WTC11 (cell line): ENCODE data around the gene C1QL4. TPM values are rescaled to one million over a fixed set of nuclear protein-coding genes. Genes with fewer than 3 reads are reported as not detected.

Experiments used
- ATAC-seq: fragments of 200-7000 bp; cut with Tn5 transposase; 2 replicates; pipeline ENCODE4 v1.10.0; 2021; ENCODE audit warnings: mild to moderate bottlenecking, moderate library complexity
- CTCF ChIA-PET: fragments of 300-600 bp; sonication (Branson Sonifier 250); formaldehyde crosslinking; loops from one replicate; lab custom pipeline; 2021; ENCODE audit warnings: antibody characterized with exemption; lab: Charles Lee
- POLR2A ChIA-PET: fragments of 350-600 bp; sonication (Branson Sonifier 250); formaldehyde crosslinking; loops from one replicate; lab custom pipeline; 2021; ENCODE audit warnings: antibody characterized with exemption; lab: Charles Lee
- DNase-seq: peaks from one replicate; pipeline ENCODE4 v3.0.0; 2021; ENCODE audit warnings: low spot score
- H3K27ac Mint-ChIP-seq: 2 replicates; pipeline ENCODE4 v1.8.0; 2021; ENCODE audit warnings: mixed read lengths
- H3K27me3 Mint-ChIP-seq: 2 replicates; pipeline ENCODE4 v1.8.0; 2021; ENCODE audit warnings: low read depth, mild to moderate bottlenecking, moderate library complexity, mixed read lengths
- H3K36me3 Mint-ChIP-seq: 2 replicates; pipeline ENCODE4 v1.8.0; 2021; ENCODE audit warnings: mixed read lengths
- H3K4me1 Mint-ChIP-seq: 2 replicates; pipeline ENCODE4 v1.8.0; 2022; ENCODE audit warnings: mixed read lengths
- H3K4me3 Mint-ChIP-seq: 2 replicates; pipeline ENCODE4 v1.8.0; 2021; ENCODE audit warnings: mild to moderate bottlenecking, moderate library complexity, mixed read lengths
- H3K9me3 Mint-ChIP-seq: 2 replicates; pipeline ENCODE4 v1.8.0; 2021; ENCODE audit warnings: mixed read lengths
- ETV6 ChIP-seq: sonication (generic); formaldehyde crosslinking; IDR thresholded peaks from 2 replicates; pipeline ENCODE4 v1.8.1; 2022; ENCODE audit warnings: mild to moderate bottlenecking, missing genetic modification reagents
- HMGA2 ChIP-seq: fragments of 250-450 bp; sonication (Bioruptor Pico); IDR thresholded peaks from 2 replicates; pipeline ENCODE4 v1.4.0; 2021; ENCODE audit warnings: mild to moderate bottlenecking, moderate library complexity
- NFATC4 ChIP-seq: fragments of 250-450 bp; sonication (Bioruptor Pico); IDR thresholded peaks from 2 replicates; pipeline ENCODE4 v1.9.0; 2021; ENCODE audit warnings: mild to moderate bottlenecking
- NR3C1 ChIP-seq: sonication (generic); formaldehyde crosslinking; conservative IDR thresholded peaks from 2 replicates; pipeline ENCODE4 v1.8.1; 2023; ENCODE audit warnings: low read depth, mild to moderate bottlenecking, missing genetic modification reagents
- RELA ChIP-seq: sonication (generic); formaldehyde crosslinking; IDR thresholded peaks from 2 replicates; pipeline ENCODE4 v1.8.1; 2022; ENCODE audit warnings: missing genetic modification reagents, mild to moderate bottlenecking, borderline replicate concordance
- SOX15 ChIP-seq: fragments of 250-450 bp; sonication (Bioruptor Pico); IDR thresholded peaks from 2 replicates; pipeline ENCODE4 v1.9.0; 2021; ENCODE audit warnings: mild to moderate bottlenecking
- total RNA-seq: library from RNA; stranded (reverse); gene quantifications from 3 replicates; pipeline ENCODE4 v1.2.3, GENCODE V29; 2021
- TF ChIP-seq, protein P1 (sequence below): fragments of 250-450 bp; sonication (Bioruptor Pico); IDR thresholded peaks from 2 replicates; pipeline ENCODE4 v1.8.0; 2021; ENCODE audit warnings: mild to moderate bottlenecking
- TF ChIP-seq, protein P2 (sequence below): fragments of 250-450 bp; sonication (Bioruptor Pico); conservative IDR thresholded peaks from 2 replicates; pipeline ENCODE4 v1.9.0; 2021; ENCODE audit warnings: mild to moderate bottlenecking
- TF ChIP-seq, protein P3 (sequence below): sonication (generic); formaldehyde crosslinking; IDR thresholded peaks from 2 replicates; pipeline ENCODE4 v1.8.1; 2023; ENCODE audit warnings: mild to moderate bottlenecking, missing genetic modification reagents, borderline replicate concordance
- TF ChIP-seq, protein P4 (sequence below): sonication (generic); formaldehyde crosslinking; IDR thresholded peaks from 2 replicates; pipeline ENCODE4 v1.8.1; 2023; ENCODE audit warnings: mild to moderate bottlenecking, missing genetic modification reagents, moderate library complexity
- TF ChIP-seq, protein P5 (sequence below): sonication (generic); formaldehyde crosslinking; IDR thresholded peaks from 2 replicates; pipeline ENCODE4 v1.8.1; 2023; ENCODE audit warnings: mild to moderate bottlenecking, missing genetic modification reagents
- TF ChIP-seq, protein P6 (sequence below): sonication (generic); formaldehyde crosslinking; IDR thresholded peaks from 2 replicates; pipeline ENCODE4 v1.8.0; 2023; ENCODE audit warnings: mild to moderate bottlenecking, missing genetic modification reagents
- TF ChIP-seq, protein P7 (sequence below): sonication (generic); formaldehyde crosslinking; IDR thresholded peaks from 2 replicates; pipeline ENCODE4 v1.8.1; 2022; ENCODE audit warnings: mild to moderate bottlenecking, moderate library complexity, missing genetic modification reagents

The C1QL4 gene
- total RNA-seq, 1 experiment from 2014 or later = 1.2 TPM

DNA sequence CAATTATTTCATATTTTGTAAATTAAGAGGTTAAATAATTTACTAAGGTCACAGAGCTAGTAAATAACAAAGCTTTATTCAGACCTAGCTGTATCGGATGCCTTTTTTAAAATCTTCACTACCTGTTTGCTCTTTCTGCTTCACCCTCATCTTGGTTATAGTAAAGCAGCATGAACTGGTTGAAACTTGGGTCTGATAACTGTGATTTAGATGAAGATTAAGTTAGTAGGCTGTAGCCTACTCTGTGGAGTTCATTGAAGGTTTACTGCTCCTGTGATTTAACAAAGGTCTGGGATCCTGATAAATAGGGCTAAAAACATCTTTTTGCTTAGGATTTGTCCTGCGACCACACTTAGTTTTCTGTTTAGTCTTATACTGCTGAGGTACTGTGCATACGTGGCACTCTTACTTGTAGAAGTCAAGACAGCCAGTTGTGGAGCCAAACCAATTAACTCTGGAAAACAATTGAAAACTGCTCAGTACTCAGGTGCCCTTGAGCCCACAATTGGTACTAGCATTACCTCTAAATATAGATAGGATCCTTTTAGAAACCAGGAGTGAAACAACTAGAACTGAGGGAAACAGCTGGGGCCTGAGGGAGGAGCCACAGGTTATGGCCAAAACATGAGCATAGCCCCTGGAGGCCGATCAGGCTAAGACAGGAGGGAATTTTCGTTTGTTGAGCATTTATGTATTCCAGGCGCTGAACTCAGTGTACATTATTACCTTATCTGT is 32.6 kb upstream of the C1QL4 start (continued):
- TF ChIP-seq, protein P1, sequence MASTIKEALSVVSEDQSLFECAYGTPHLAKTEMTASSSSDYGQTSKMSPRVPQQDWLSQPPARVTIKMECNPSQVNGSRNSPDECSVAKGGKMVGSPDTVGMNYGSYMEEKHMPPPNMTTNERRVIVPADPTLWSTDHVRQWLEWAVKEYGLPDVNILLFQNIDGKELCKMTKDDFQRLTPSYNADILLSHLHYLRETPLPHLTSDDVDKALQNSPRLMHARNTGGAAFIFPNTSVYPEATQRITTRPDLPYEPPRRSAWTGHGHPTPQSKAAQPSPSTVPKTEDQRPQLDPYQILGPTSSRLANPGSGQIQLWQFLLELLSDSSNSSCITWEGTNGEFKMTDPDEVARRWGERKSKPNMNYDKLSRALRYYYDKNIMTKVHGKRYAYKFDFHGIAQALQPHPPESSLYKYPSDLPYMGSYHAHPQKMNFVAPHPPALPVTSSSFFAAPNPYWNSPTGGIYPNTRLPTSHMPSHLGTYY (CRISPR knock-in tag) = no peak
- TF ChIP-seq, protein P2, sequence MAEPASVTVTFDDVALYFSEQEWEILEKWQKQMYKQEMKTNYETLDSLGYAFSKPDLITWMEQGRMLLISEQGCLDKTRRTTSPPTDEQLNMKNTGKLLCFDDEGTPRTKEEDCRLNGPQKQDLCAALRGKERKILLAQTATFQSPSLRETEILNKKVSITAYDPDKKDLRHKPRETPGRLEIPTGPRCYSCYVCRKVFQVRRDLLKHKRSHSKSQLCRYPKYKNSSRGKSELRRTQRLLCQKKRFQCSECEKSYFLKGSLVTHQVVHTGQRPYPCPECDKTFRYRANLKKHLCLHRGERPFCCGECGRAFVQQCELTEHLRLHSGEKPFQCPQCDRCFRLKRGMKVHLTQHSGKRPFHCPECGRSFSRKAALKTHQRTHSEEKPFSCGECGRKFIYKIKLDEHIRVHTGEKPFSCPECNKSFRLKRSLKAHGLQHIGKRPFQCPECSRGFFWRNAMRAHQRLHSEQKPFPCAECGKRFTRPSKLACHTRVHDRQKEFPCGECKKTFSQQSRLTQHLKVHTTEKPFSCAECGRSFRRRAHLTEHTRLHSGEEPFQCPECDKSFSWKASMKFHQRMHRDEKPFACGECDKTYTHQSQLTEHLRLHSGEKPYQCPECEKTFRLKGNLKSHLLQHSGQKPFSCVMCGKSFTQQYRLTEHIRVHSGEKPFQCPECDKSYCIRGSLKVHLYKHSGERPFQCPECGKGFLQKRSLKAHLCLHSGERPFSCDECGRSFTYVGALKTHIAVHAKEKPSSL (CRISPR knock-in tag) = no peak
- TF ChIP-seq, protein P3, sequence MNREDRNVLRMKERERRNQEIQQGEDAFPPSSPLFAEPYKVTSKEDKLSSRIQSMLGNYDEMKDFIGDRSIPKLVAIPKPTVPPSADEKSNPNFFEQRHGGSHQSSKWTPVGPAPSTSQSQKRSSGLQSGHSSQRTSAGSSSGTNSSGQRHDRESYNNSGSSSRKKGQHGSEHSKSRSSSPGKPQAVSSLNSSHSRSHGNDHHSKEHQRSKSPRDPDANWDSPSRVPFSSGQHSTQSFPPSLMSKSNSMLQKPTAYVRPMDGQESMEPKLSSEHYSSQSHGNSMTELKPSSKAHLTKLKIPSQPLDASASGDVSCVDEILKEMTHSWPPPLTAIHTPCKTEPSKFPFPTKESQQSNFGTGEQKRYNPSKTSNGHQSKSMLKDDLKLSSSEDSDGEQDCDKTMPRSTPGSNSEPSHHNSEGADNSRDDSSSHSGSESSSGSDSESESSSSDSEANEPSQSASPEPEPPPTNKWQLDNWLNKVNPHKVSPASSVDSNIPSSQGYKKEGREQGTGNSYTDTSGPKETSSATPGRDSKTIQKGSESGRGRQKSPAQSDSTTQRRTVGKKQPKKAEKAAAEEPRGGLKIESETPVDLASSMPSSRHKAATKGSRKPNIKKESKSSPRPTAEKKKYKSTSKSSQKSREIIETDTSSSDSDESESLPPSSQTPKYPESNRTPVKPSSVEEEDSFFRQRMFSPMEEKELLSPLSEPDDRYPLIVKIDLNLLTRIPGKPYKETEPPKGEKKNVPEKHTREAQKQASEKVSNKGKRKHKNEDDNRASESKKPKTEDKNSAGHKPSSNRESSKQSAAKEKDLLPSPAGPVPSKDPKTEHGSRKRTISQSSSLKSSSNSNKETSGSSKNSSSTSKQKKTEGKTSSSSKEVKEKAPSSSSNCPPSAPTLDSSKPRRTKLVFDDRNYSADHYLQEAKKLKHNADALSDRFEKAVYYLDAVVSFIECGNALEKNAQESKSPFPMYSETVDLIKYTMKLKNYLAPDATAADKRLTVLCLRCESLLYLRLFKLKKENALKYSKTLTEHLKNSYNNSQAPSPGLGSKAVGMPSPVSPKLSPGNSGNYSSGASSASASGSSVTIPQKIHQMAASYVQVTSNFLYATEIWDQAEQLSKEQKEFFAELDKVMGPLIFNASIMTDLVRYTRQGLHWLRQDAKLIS = no peak
- TF ChIP-seq, protein P4, sequence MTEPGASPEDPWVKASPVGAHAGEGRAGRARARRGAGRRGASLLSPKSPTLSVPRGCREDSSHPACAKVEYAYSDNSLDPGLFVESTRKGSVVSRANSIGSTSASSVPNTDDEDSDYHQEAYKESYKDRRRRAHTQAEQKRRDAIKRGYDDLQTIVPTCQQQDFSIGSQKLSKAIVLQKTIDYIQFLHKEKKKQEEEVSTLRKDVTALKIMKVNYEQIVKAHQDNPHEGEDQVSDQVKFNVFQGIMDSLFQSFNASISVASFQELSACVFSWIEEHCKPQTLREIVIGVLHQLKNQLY (CRISPR knock-in tag) = no peak
- TF ChIP-seq NR3C1 (CRISPR knock-in tag) (no peak), HMGA2 (CRISPR knock-in tag) (no peak), NFATC4 (no peak)
- TF ChIP-seq, protein P5, sequence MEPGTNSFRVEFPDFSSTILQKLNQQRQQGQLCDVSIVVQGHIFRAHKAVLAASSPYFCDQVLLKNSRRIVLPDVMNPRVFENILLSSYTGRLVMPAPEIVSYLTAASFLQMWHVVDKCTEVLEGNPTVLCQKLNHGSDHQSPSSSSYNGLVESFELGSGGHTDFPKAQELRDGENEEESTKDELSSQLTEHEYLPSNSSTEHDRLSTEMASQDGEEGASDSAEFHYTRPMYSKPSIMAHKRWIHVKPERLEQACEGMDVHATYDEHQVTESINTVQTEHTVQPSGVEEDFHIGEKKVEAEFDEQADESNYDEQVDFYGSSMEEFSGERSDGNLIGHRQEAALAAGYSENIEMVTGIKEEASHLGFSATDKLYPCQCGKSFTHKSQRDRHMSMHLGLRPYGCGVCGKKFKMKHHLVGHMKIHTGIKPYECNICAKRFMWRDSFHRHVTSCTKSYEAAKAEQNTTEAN (CRISPR knock-in tag) = no peak

DNA sequence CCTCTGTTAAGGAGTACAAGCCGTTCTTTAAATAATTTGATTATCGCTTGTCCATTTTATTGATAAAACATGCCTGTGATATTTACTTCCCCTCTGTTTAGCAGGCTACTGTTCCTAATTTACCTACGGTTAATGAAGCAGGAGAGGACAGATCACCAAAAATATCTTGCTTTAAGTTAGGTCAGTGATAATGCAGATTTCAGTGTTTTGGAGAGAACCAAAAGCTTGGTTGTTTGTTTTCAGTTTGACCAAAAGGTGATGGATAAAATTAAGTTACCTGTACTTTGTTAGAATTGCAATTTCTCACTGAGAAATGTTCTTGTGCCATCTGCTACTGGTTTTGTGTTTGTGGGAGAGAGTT is 31.2 kb upstream of the C1QL4 start:
- peaks cover 12% of the 10 kb centered on the region for H3K27me3 Mint-ChIP-seq
- no peak for ATAC-seq
- DNase-seq = no peak
- POLR2A ChIA-PET = no interaction called here
- TF ChIP-seq RELA (CRISPR knock-in tag) = no peak
- TF ChIP-seq, all 79 proteins: peak for 0
- H3K4me1 Mint-ChIP-seq = peaks cover 30% of the 10 kb centered on the region
- H3K9me3 Mint-ChIP-seq = no peaks in the 10 kb centered on the region
- peak overlapping the region; percentile 93 for H3K27ac Mint-ChIP-seq
- no peaks in the 10 kb centered on the region for H3K36me3 Mint-ChIP-seq
- peak overlapping the region; percentile 89 for H3K4me3 Mint-ChIP-seq
- CTCF ChIA-PET = interaction anchor here (2.4 kb wide), 1 partner anchor 145 kb away, joined by 24 read pairs; no protein-coding TSS in a partner anchor

DNA sequence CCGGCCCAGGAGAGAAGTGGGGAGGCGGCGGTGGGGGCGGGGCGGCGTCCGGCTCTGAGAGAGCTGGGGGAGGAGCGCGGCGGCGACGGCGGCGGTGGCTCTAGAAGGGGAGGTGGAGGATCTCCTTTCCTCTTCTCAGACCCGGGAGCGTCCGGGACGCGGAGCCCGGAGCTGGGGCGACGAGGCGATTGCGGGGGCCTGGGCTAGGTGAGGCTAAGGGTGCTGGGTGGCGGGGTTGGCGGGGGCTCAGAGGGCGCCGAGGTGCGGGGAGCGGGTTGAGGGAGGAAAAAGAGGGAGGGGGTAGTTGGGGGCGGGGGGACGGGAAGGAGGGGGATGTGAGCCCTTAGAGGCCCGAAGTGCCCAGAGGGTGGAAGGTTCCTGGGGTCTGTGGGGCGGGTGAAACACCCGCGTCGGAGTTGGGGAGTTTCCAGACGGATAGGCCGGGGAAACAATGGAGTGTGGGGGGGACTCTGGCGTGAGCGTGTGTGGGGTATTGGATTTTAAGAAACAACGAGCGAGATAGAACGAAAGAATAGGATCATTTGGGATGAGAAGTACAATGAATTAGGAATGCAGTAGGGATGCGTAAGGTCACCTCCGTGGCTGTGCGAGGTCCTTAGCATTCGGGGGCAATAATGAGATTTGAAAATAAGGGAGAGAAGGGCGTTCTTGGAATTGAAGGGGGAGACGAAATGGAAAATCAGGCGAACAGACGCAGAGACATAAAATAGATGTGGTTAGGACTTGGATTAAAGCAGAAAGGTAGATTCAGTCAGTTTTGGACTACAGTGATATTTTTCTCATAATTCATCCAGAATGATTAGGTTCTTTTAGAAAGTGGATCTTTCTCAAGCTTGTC is 30.6 kb upstream of the C1QL4 start, which contains the start of gene SPATS2:
Gene SPATS2, plus strand, starts transcription at position 82 of the 859 bp plus-strand sequence. CDS start 93,551 bp downstream, outside the sequence.
- no peaks in the 10 kb centered on the region for H3K9me3 Mint-ChIP-seq
- ChIA-PET CTCF (interaction anchor here (0.9 to 2.6 kb wide), 27 partner anchors 8 to 374 kb away, joined by 3 to 69 read pairs (median 7); partner anchors contain the start of genes C1QL4, DNAJC22, KCNH3 and PRPF40B), POLR2A (interaction anchor here (0.6 to 1.9 kb wide), 19 partner anchors 9 to 237 kb away, joined by 3 to 8 read pairs (median 4); partner anchors contain the start of genes C1QL4, DNAJC22, TROAP and TUBA1B)
- H3K36me3 Mint-ChIP-seq = no peaks in the 10 kb centered on the region
- DNase-seq (peak; percentile 99), ATAC-seq (peak; percentile 3)
- peak within 1 kb of the TSS; percentile 97 for H3K27ac Mint-ChIP-seq
- peaks cover 12% of the 10 kb centered on the region for H3K27me3 Mint-ChIP-seq
- H3K4me3 Mint-ChIP-seq = peak within 1 kb of the TSS; percentile 89
- TF ChIP-seq, protein P6, sequence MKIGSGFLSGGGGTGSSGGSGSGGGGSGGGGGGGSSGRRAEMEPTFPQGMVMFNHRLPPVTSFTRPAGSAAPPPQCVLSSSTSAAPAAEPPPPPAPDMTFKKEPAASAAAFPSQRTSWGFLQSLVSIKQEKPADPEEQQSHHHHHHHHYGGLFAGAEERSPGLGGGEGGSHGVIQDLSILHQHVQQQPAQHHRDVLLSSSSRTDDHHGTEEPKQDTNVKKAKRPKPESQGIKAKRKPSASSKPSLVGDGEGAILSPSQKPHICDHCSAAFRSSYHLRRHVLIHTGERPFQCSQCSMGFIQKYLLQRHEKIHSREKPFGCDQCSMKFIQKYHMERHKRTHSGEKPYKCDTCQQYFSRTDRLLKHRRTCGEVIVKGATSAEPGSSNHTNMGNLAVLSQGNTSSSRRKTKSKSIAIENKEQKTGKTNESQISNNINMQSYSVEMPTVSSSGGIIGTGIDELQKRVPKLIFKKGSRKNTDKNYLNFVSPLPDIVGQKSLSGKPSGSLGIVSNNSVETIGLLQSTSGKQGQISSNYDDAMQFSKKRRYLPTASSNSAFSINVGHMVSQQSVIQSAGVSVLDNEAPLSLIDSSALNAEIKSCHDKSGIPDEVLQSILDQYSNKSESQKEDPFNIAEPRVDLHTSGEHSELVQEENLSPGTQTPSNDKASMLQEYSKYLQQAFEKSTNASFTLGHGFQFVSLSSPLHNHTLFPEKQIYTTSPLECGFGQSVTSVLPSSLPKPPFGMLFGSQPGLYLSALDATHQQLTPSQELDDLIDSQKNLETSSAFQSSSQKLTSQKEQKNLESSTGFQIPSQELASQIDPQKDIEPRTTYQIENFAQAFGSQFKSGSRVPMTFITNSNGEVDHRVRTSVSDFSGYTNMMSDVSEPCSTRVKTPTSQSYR (CRISPR knock-in tag) = peak; percentile 86
- TF ChIP-seq SOX15 (CRISPR knock-in tag) (no peak), ETV6 (no peak)
- TF ChIP-seq, protein P7, sequence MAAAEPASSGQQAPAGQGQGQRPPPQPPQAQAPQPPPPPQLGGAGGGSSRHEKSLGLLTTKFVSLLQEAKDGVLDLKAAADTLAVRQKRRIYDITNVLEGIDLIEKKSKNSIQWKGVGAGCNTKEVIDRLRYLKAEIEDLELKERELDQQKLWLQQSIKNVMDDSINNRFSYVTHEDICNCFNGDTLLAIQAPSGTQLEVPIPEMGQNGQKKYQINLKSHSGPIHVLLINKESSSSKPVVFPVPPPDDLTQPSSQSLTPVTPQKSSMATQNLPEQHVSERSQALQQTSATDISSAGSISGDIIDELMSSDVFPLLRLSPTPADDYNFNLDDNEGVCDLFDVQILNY (CRISPR knock-in tag) = 0 out of 2 replicates have a peak, but pooled peaks have one; percentile 8
- peaks cover 30% of the 10 kb centered on the region for H3K4me1 Mint-ChIP-seq
